LHCN-M2 (cell line): ENCODE measurements around the gene RAB30. TPM values are rescaled to one million over a fixed set of nuclear protein-coding genes. Genes with fewer than 3 reads are reported as not detected.

Experiments used
- DNase-seq: peaks from one replicate; pipeline ENCODE4 v3.0.0-alpha.2; 2012; ENCODE audit warnings: low read depth
- polyA plus RNA-seq: library from polyadenylated mRNA; unstranded; fragments of >200 nt; gene quantifications from one replicate; pipeline ENCODE4 v1.2.1, GENCODE V29; 2012; ENCODE audit warnings: missing spikeins
- total RNA-seq: library from RNA; depleted of rRNA; stranded (reverse); fragments of >200 nt; gene quantifications from 2 replicates; pipeline ENCODE4 v1.2.3, GENCODE V29; 2014; rRNA removed

The RAB30 gene, protein sequence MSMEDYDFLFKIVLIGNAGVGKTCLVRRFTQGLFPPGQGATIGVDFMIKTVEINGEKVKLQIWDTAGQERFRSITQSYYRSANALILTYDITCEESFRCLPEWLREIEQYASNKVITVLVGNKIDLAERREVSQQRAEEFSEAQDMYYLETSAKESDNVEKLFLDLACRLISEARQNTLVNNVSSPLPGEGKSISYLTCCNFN
- 9.6 and 10.4 TPM in 2 replicates for total RNA-seq
- 8.2 TPM for polyA plus RNA-seq

DNA sequence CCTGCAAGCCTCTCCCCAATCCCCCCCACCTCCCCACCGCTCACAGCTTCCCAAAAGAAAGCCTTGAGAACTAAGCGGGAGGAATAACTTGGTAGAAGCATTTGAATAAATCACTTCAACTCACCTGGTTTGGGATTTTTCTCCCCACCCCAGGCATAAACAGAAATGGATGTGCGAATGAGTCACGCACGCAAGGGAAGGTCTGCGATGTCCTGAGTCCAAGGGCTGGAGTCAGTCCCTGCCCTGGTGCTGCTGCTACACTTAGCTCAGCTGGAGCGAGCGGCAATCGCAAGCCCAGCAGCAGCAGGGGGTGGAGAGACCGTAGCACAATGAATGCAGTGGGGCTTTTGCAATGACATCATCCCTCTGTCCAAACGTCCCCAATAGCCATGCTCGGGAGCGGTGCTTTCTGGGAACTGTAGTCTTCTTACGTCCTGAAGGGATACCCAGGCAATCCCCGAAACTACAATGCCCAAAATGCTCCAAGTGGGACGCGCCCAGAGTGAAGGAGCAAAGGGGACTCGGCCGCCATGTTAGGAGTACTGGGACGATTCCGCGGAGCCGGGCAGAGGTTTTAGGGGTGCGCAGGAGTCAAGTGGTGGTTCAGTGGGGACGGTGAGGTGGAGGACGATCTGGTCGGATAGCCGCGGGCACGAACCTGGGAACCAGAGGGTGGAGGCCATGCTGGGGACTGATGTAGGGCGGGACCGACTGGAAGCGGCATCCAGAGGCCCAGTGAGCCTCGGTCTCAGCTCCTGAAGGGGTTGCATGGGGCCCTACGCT, at the start of gene RAB30:
Gene RAB30, minus strand, starts transcription at position 331 of the 783 bp plus-strand sequence. CDS start 74,581 bp downstream, outside the sequence.
- peak; percentile 100 for DNase-seq

DNA sequence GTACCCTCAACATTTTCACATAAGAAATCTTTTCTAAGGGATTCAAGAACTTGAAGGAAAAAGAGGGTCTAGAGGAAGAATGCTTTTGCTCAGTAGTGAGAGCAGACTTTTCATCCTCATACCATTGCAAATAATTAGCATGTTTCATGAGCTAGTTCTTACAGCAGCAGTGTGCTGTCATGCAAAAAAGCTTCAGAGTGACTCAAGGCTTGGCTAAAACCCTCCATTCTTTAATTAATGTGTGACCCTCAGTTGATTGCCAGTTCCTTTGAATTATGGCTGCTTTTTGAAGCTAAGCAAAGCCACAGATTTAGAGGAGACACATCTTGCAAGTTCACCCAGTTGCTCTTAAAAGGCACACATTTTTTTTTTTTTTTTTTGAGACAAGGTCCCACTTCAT, 48.6 kb upstream of the RAB30 start:
- DNase-seq = no peak

DNA sequence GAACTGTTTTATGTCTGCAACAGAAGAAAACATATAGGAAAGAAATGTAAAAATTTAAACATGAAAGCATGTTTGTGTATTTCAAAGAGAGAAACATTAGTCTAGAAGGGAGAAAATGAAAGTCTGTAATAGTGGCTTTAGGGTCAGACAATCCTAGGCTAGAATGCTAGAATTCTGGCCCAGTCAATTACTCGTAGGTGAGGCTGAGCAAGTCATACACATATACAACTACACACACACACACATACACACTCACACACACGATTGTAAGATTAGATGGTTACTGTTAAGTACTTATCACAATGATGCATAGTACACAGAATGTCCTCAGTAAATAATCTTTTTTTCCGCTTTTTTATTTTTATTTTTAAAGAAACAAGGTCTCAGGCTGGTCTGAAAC, 47.5 kb upstream of the RAB30 start:
- DNase-seq = no peak

DNA sequence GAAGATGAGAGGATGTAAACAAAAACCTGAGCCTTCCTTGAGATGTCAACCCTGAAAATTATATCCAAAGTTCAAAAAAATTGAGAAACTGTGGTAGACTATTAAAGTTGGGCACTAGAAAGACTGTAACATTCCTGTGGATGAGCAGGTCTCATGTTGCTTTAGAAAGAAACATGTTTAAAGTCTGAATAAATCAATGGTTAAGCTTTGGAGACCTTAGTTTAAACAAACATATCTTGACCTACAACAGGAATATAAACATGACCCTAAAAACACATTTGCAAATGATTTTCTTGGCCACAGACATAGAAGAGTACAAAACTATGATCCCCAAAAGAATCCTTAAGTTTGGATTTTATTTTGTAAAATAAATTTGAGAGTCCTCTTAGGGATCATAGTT, 47.1 kb upstream of the RAB30 start:
- no peak for DNase-seq

DNA sequence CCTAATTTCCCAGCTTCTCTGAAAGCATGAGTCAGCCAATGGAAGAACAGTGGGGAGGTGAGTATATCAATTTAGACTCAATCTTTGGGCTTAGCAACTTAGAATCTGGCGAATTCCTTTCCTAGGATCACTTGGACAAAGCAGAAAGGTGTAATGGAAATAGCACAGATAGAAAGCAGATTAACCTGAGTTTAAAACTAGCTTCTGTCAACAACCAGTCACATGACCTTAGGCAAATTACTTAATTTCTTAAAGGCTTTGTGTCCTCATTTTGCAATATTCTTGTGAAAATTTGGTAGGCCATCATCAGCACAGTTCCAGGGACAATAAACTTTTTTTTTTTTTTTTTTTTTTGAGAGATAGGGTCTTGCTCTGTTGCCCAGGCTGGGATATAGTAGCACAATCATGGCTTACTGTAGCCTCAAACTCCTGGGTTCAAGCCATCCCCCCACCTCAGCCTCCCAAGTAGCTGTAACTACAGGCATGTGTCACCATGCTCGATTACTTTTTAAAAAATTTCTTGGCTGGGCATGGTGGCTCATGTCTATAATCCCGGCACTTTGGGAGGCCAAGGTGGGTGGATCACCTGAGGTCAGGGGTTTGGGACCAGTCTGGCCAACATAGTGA, 44.4 kb upstream of the RAB30 start:
- no peak for DNase-seq

DNA sequence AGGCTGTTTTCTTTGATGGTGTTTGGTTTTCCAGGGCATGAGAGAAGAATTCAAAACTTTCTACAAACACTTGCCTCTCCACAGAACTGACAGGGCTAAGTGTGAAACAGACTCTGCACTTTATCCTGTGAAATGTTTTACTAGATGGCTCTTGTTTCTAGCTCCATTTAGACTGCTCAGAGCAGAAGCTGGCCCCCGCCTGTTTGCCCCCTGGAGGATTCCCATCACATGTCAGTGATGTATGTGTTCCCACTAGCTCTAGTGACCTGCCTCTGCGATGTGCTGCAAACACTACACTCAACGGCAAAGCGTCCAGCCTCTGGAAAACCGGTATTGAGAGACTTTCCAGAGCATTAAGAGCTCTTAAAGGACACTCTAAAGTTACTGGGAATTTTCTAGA, 43.9 kb upstream of the RAB30 start:
- DNase-seq = peak; percentile 35

DNA sequence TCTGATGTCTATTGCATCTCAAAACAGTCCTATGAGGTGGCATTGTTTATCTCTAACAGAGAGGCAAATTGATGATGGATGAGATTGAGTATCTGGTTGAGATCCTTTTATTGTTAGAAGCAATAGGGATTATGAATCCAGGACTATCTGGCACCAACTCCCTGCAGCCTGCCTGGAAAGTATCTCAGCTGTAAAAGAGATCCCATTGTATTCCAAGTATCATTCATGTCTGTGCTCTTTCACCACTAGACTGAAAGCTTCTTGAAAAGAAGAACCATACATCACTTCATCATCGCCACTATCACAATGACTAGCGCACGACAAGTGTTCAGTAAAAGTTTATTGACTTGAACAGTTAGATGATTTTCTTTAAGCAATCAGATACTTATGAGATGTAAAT, 43.3 kb upstream of the RAB30 start:
- DNase-seq = no peak

DNA sequence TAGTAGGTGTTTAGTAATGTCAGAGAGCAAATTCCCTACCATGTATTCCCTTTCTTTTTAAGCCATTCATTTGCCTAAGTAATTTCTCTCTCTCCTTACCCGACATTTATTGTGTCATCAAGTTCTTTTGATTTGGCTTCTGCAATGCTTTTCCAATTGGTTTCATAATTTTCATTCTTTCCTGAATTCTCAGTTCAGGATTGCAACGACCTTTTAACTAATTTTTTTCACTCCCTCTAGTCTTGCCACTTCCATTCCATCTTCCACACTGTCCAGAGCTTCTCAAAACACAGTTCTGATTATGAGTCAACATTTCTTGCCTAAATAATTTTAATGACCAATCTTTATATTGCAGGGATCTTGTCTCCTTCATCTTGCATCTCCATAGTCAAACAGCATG, 41.2 kb upstream of the RAB30 start:
- no peak for DNase-seq

DNA sequence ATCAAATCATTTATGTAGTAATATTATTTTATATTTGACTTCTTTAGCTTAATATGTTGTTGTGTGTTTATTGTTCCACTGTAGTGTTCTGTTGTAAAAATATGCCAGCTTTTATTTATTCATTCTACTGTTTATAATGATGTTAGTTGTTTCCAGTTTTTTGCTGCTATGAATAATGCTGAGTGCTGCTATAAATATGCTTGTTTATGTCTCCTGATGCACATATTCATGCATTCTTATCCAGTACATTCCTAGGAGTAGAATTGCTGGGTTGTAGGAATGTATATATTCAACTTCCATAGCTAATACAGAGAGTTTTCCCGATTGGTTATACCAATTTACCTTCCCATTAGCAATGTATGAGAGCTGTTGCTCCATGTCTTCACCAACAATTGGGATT, 33.5 kb upstream of the RAB30 start:
- DNase-seq = no peak

DNA sequence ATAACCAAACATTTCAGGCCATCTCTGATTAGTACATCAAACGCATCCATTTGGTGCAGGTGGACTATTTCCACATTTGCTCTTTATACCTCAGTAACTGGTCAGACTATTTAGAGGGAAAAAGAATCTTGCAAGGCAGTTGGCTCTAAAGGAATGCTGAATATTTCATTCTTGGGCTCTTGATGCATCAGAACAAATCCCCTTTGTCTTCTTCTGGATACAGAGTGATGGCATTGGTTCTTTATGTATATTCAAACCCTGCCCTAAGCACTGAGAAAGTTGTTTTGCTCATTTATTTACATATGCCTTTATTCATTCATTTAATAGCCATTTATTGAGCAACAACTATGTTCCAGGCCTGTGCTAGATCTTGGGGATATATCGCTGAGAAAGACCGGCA, 31.1 kb upstream of the RAB30 start:
- DNase-seq = no peak

DNA sequence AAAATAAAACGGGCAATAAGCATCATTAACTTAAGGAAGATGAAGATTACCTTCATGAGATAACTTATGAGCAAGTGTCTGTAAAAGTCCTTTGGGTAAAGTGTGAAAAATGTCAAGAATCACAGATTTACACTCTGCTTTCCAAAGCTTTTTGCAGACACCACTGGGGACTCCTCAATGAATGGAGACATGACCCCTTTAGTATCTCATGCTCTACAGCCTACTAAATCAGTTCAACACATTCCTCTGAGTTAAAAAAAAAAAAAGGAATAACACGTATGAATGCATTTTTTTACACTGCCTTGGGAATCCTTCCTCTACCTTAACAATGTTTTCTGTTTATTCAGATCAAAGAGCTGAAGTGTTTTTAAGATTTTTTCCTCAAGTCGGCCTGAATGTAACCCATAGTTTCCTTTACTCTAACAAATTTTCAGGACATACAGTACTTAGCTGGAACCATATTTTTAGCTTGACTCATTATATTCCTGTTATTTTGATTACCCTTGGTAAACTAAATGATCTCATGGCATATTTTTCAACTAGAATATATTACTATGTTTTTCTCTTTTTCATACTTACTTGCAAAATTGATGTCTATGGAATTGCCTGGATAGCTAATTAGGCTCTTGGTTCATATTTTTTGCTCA, 25.9 kb upstream of the RAB30 start:
- peak; percentile 68 for DNase-seq

DNA sequence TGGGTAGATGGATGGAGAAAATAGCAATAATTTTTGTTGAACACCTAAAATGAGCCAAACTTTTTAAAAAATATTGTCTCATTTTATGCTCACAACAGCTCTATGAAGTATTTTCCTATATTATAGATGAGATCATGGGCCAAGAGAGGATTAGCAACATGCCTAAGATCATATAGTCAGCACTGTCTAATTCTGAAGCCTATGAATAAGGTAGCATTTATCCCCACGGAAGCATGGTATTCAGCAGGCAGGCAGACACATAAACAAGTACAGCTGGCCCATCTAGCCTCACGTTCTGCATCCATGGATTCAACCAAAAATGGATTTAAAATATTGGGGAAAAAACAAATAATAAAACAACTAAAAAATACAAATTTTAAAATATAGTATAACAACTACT, 21.9 kb upstream of the RAB30 start:
- no peak for DNase-seq

DNA sequence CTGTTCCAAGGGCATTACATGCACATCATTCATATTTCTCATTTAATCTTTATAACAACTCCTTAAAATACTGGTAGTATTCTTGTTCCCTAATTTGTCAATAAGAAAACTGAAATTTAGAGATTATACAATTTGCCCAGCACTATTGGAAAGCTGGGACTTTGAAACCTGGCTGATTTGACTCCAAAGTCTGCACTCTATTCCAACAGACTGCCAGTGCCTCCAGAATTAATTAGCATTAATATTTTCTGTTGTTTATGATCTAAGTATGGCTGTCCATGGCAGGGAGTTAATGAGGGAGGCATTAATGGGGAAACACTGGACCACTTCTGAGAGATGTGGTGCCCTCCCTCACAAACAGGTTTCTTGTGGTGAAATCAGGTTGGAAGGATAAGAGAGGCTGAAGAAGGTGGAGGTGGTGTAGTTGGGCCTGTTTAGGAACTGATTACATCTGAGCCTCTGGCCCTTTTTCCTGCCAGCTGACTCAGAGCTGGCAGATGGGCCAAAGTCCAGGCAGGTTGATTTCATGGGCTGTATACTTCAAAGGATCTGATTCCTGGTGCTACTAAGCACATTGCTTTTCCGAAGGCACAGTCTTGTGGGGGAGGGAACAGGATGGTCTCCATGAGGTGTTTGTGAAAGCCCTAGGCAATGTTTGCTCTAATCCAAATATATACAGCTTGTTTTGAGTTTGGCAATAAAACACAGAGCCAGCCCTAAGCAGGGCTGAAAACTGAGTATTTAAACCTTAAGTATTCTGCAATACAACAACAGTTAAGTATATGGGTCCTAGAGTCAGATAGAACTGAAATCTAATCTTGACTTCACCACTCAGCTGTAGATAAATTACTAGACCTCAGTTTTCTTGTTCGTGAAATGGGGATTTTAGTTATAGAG, 21.0 kb upstream of the RAB30 start:
- no peak for DNase-seq

DNA sequence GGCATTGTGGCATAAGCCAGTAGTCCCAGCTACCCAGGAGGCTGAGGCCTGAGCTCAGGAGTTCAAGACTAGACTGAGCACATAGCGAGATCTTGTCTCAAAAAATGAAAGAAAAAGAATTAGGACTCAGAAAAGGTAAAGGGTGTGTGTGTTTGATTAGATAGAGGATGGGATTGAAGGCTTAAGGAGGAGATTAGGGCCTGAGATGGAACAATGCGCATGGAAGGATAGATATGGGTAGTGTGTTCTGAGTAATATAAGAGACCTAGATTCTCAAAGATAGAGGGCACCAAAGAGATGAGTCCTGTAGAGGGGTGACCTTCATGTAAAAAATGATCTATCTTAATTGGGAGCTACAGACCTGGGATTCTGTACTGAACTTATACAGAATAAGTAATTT, 17.3 kb upstream of the RAB30 start:
- no peak for DNase-seq

DNA sequence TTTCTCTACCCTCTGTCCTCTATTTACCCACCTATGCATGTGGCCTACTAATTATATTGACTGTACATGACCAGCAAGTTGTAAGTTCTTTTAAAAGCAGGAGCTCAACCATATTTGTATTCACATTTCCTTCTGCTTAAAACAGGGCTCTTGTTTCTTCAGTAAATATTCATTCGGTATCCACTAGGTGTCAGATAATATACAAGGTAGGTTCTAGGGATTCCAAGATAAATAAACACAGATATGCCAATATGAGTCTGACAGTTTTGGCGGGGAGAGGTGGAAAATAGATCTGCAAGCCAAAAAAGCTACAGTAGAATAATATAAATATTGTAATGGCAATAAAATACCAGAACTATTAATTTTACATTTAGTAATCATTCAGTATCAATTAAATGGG, 15.3 kb upstream of the RAB30 start:
- peak; percentile 29 for DNase-seq

DNA sequence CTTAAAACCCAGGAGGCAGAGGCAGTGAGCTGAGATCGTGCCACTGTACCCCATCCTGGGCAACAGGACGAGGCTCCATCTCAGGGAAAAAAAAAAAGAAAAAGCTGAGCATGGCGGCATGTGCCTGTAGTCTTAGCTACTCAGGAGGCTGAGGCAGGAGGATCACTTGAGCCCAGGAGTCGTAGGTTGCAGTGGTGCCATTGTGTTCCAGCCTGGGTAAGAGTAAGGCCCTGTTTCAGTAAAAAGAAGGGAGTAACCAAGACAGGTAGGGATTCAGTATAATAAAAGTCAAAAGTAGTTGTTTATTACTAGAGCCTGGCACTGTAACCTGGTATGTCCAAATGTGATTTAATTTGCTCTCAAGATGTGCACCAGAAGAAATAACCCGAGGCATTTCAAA, 8.1 kb upstream of the RAB30 start:
- DNase-seq = no peak

DNA sequence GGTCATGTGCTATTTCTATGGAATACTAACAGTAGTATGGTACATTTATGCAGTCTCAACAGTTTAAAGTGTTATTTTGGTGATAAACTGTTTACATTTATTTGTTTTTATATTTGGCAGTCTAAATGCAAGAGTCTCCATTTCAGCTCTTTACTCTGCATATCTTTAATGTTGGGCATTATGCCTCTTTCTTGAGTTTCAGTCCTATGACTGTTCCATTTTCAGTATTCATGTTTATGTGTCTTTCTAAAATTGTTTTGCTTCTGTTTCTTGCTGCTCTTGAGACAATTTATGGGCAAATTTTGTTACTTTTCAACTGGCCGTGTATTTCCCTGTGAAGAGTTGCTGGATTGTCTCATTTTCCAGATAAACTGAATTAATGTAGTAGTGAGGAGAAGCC, 6.6 kb upstream of the RAB30 start:
- DNase-seq = no peak

DNA sequence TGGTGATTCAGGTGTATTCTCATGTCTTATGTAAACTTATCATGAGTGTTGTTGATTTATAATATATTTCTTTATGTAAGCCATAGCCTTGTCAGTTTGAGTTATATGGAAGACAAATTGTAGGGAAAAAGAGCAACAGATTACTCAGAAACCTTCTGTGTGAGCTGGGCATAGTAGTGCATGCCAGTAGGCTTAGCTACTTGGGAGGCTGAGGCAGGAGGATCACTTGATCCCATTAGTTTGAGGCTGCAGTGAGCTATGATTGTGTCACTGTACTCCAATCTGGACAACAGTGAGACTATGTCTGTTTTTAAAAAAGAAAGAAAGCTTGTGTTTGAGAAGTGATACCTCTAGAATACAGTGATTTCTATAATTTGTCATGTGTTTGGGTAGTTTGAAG, 2.2 kb upstream of the RAB30 start:
- DNase-seq = no peak

DNA sequence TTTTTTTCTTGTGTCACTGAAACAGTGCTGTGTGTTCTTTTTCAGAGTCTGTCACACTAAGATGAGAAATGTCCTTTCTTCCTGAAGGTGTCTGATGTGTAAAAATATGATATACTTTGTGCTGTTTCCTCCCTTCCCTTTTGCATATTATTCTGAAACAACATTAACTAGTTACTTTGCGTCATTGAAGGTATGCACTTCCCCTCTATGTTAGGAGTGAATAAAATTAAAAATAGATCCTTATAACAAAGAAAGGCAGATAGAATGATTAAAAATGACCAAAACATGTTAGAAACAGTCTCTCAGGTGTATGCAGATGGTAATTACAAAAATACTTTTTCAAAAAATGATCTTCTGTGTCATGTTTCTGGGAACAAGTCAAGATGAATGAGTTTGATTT, 1.6 kb upstream of the RAB30 start:
- DNase-seq = no peak

DNA sequence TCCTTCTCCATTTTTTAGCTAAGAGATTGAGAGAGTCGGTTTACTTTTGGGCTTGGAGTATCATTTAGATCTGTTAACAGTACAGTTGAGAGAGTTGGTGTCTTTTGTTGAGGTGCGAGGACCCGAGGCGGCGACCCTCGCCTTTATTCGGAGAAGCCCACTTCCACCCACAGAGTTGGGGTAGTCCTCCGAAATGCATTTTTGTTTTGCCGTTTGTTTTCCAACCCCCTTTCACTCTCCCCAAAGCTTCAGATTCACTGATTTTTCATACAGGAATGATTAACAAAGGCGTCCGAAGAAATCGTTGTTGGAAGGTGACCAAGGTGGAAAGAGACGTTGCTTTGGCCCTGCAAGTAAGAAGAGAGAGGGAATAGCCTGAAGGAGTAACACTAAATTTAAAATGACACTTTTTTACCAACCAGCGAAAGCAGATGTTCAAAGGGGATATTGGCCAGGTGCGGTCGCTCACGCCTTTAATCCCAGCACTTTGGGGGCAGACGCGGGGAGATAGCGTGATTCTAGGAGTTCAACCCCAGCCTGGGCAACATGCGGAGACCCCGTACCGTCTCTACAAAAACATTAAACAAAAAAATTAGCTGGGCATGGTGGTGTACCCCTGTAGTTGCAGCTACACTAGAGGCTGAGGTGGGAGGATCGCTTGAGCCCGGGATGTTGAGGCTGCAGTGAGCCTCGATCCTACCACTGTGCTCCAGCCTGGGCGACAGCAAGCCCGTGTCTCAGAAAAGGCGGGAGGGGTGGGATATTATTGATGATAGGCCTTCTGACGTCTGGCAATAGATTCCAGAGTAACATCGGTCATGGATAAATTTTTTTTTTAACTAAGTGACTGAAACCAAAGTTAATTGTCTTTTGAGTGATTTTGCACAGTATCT, 899 bp upstream of the RAB30 start:
- DNase-seq = no peak
